H54 (cell line): ENCODE results near the gene SOAT2.
A peak's percentile ranks its signal among the peaks of the same experiment; 100 is the strongest.

Experiments
- DNase-seq: peaks from one replicate; pipeline ENCODE4 v3.0.0; 2011; ENCODE audit warnings: low spot score, mixed read lengths; ENCODE audit not compliant: insufficient read length
- FAIRE-seq: peaks from 3 replicates; lab custom pipeline; 2011; peaks lifted over from hg19 to GRCh38; lab: Jason Lieb, UNC
- POLR2A ChIP-seq: IDR thresholded peaks from 2 replicates; pipeline ENCODE4 v1.6.1; 2011; ENCODE audit warnings: low read depth, mild to moderate bottlenecking, low read length

Gene SOAT2

DNA sequence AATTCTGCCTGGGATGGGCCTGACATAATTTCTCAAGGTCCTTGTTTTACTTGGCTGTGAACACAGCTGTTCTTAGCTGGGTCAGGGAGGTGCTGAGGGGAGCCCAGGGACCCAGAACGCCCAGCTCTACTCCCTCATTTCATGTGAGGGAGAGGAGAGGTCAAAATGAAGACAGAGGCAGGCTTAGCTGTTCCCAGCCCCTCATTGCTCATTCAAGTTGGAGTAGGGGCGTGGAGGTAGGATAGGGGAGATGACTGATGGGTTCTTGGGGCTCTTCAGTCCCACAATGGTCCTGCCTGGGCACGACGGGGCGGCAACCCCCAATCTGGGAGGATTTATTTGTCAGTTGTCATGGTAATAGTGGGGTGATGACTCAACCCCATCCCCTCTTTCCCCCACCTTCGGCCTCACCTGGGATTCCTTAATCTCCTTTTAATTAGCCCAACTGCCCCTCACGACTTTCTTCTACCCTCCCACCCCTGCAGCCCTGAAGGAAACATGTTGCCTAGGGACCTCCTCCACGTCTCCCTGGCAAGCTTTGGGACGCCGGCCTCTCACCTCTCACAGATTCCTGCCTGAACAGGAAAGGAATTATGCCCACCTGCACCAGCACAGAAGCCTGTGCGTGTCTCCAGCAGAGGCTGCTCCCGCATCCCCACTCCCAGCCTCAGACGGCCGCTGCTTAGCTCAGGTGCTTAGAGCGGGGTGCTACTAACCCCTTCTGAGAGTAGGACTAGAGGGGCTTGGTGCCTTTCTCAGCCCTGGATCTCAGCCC is 34.3 kb upstream of the SOAT2 start:
- FAIRE-seq (no peak), DNase-seq (no peak)
- TF ChIP-seq POLR2A, result no peak

- DNase-seq, result no peak
- FAIRE-seq, result no peak
- TF ChIP-seq POLR2A, result no peak
Measured at GRCh38 chr12:53069621-53070410, 33.5 kb upstream of the SOAT2 start.

DNA sequence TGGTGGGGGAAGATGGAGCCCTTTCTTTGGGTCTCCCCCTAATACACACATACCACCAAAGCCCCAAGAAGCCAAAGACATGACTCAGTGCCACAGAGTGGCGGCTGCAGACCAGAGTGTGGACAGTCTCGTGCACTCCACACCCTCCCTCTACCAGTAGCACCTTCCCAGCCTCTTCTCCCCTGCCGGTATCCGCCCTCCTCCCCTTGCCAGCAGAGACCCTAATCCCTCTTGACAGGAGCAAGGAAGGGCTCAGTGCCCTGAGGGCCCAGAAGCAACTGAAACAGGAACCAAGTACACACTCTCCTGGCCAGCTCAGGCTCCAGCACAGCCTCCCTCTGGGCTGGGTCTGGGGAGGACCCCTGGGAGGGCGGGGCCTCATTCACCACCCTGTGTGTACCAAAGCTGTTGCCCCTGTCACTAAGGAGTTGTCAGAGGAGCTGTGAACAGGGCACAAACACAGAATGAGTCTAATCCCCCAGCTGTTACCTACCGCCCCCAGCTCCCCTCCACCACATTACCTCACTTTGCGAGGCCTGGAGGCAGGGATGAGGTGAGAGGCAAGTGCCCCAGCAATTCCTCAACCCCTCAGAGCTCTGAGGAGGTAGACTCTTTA is 32.3 kb upstream of the SOAT2 start:
- FAIRE-seq (no peak), DNase-seq (no peak)
- TF ChIP-seq POLR2A, result no peak

DNA sequence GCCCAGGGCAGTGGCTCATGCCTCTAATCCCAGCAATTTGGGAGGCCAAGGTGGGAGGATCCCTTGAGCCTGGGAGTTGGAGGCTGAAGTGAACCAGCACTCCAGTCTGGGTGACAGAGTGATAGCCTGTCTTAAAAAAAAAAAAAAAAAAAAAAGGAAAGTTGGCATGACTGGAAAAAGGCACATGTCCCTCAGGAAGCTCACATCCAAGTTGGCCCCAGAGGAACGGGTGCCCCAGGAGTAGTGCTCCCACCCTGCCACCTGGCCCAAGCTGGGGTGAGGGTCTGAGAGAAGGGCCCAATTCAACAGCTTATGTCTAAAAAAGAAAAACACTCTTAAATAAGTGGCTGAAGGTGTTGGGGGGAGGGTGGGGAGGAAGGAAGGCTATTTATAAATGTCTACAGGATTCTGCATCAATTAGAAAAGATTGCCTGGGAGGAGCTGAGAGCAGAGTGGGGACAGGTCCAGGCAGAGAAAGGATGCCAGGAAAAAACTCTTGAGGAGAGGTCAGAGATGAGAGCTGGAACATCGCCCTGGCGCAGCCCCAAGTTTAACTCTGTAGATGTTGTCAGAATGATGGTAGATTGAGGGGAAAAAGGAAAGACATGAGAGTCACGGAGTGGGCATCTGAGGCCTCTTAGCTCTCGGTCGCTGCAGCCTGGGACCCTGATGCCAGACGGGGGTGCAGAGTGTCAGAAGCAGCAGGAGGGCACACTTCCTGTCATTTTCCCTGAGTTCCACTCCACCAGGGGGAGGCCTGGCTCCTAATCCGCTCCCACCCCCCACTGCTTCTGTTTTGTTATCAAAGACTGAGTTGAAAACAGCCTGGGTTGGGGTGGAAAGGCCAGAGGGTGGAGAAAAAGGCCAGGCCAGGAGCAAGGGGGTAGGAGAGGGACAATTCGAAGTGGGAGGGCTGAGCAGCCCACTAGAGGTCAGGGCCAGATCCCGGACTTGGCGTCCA is 31.4 kb upstream of the SOAT2 start:
- FAIRE-seq (no peak), DNase-seq (no peak)
- no peak for TF ChIP-seq POLR2A

GRCh38 chr12:53073881-53074280 is 29.4 kb upstream of the SOAT2 start:
- DNase-seq (no peak), FAIRE-seq (no peak)
- no peak for TF ChIP-seq POLR2A

GRCh38 chr12:53074283-53074998 is 28.8 kb upstream of the SOAT2 start:
- DNase-seq (no peak), FAIRE-seq (no peak)
- TF ChIP-seq POLR2A, result no peak

- FAIRE-seq (no peak), DNase-seq (no peak)
- TF ChIP-seq POLR2A, result no peak
Measured at GRCh38 chr12:53074999-53075370, 28.3 kb upstream of the SOAT2 start.

- no peak for DNase-seq
- TF ChIP-seq POLR2A, result no peak
- no peak for FAIRE-seq
Measured at GRCh38 chr12:53076461-53076860, 26.8 kb upstream of the SOAT2 start.

DNA sequence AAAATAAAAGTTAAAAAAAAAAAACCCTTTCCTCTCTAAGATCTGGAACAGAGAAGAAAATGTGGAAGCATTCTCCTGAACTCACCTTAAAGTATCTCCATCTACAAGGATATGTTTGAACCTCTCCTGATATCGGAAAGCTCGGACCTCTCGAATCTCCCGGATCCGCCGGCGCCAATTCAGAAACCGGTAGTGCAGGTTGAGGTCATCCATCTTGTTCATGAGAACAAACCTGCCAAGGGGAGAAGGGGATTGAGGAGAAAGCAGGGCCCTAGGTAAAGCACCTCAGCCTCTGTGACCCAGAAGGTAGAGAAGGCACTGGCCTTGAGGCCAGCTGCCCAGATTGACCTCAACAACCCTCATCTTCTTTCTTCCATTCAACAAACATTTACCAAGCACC is 26.3 kb upstream of the SOAT2 start:
- FAIRE-seq (no peak), DNase-seq (no peak)
- TF ChIP-seq POLR2A, result no peak

GRCh38 chr12:53078425-53079225 is 24.7 kb upstream of the SOAT2 start:
- FAIRE-seq (no peak), DNase-seq (no peak)
- TF ChIP-seq POLR2A, result peak; percentile 67

GRCh38 chr12:53079226-53080117 is 23.8 kb upstream of the SOAT2 start, which contains the start of gene SPRYD3:
Gene SPRYD3 (minus strand): TSS chr12:53079390. CDS start chr12:53079333, 57 bp downstream.
- FAIRE-seq (no peak), DNase-seq (peak; percentile 98)
- TF ChIP-seq POLR2A, result peak; percentile 94
